HG03045 (cell line): ENCODE measurements around the gene FAM240A.
"Not testable (repeated sequence)": the region's sequence is repeated elsewhere in the genome, so short reads cannot be mapped to it uniquely, and the experiment has no call there.

Experiments
- ATAC-seq: cut with Tn5 transposase; IDR thresholded peaks from one replicate; pipeline ENCODE4 v1.9.1; 2021; ENCODE audit warnings: mild to moderate bottlenecking, moderate library complexity; ENCODE audit not compliant: unreplicated experiment

The FAM240A gene

GRCh38 chr3:46612324-46612723 is at the start of gene FAM240A:
TSS of gene FAM240A (plus strand) at chr3:46612525. CDS start at chr3:46612684, 159 bp downstream.
- ATAC-seq = no peak

GRCh38 chr3:46564190-46565021 is 47.9 kb upstream of the FAM240A start:
- ATAC-seq = no peak

DNA sequence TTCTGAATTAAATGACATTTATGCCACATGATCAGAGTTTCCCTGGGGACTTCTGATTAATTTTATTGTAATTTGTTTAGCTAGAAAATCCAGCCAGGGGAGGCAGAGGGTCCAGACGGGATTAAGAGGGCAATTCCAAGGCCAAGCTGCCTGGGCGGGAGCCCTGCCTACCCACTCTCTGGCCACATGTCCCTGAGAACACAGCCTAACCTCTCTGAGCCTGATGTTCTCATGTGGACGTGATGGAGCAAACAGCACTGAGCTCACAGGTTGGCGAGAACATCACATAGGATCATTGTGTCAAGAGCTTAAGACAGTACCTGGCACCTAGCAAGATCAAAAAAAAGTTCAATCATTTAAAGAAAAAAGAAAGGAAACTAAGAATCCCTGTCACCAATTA is 47.2 kb upstream of the FAM240A start:
- ATAC-seq = no peak

GRCh38 chr3:46565607-46566039 is 46.7 kb upstream of the FAM240A start:
- ATAC-seq = no peak

- no peak for ATAC-seq
Observed at GRCh38 chr3:46566040-46566641, 46.2 kb upstream of the FAM240A start, which contains the start of gene LRRC2. TSS of gene LRRC2 (minus strand) at chr3:46566302. CDS start at chr3:46551591, 14,711 bp downstream.

DNA sequence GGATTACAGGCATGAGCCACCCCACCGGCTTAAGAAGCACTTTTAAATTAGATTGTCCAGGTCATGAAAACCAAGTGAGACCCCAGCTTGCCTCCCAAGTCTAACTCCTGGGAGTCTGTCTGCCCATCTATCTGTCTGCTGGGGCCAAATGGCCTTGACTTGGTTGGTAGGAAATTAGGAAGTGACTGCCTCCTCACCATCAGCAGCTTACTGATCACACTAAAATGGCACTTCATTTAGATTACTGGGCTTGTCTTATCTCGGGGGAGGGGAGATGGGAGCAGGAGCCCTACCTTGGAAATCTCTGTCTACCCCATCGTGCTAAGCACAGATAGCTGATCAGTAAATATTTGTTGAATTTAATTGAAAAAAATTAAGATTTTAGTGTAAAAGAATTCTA is 40.6 kb upstream of the FAM240A start:
- ATAC-seq = no peak

GRCh38 chr3:46573701-46574100 is 38.6 kb upstream of the FAM240A start:
- no peak for ATAC-seq

DNA sequence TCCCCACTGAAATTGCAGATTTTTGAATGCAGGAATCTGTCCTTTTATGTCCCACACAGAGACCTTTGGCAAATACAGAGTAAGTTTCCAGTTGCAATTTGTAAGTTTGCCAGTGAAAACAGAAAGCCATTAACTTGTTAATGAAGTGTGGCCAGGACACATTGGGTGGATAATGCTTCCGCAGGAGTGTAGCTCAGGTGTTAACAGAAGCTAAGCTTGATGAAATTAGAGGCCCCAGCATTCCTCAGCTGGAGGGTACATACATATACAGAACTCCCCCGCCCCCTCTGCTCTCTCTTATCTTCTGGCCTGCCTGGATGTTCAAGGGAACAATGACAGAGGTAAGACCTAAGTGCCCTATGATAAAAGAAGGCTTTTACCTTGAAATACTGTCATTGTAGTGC is 38.1 kb upstream of the FAM240A start:
- no peak for ATAC-seq

- no peak for ATAC-seq
Observed at GRCh38 chr3:46574881-46575576, 37.3 kb upstream of the FAM240A start.

GRCh38 chr3:46575577-46576222 is 36.6 kb upstream of the FAM240A start:
- ATAC-seq = no peak

DNA sequence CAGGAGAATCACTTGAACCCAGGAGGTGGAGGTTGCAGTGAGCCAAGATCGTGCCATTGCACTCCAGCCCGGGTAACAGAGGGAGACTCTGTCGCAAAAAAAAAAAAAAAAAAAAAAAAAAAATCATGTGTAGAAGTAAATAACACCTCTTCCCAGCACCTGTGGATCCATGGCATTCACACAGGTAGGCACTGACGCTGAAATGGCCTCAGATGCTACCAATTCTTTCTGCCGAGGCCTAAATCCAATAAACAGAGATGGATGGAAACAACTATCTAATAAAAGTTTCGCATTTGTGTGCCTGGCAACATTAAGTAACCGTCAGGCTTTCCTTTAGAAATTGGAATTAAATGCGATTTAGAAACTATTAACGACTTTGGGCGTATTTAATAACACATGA is 35.9 kb upstream of the FAM240A start:
- ATAC-seq = no peak

DNA sequence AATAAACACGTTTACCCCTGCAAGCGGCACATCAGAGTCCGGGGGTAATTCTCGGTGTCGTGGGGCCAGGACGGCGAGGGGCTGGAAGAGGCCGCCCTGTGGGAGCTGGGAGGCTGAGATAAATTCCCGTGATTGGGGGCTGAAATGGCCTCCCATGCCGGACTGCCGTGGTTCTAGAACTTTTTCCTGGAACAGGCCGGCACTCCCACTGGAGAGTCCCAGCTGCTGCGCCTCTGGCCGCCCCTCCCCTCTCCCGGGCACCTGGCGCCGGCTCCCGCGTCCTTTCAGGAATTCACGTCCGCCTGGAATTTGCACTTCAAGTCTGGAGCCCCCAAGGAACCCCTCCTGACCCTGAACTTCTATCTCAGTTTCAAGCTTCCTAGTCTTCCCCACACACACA is 35.4 kb upstream of the FAM240A start:
- no peak for ATAC-seq

DNA sequence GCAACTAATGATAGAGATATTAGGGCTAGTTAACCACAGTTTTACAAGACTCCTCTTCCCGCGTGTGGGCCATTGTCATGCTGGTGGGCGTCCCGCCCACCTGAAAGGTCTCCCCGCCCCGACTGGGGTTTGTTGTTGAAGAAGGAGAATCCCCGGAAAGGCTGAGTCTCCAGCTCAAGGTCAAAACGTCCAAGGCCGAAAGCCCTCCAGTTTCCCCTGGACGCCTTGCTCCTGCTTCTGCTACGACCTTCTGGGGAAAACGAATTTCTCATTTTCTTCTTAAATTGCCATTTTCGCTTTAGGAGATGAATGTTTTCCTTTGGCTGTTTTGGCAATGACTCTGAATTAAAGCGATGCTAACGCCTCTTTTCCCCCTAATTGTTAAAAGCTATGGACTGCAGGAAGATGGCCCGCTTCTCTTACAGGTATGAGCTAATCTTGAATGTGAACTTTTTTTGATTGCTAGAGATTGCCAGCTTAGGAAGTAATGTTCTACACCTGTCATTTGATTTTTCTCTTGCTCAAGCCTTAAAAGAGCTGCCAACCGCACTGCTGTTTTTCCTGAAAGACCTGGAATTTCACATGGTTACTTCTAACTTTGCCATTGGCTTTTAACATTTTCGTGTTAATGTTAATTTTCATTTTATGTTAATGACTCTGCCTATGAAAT is 34.6 kb upstream of the FAM240A start:
- not testable (repeated sequence) for ATAC-seq

DNA sequence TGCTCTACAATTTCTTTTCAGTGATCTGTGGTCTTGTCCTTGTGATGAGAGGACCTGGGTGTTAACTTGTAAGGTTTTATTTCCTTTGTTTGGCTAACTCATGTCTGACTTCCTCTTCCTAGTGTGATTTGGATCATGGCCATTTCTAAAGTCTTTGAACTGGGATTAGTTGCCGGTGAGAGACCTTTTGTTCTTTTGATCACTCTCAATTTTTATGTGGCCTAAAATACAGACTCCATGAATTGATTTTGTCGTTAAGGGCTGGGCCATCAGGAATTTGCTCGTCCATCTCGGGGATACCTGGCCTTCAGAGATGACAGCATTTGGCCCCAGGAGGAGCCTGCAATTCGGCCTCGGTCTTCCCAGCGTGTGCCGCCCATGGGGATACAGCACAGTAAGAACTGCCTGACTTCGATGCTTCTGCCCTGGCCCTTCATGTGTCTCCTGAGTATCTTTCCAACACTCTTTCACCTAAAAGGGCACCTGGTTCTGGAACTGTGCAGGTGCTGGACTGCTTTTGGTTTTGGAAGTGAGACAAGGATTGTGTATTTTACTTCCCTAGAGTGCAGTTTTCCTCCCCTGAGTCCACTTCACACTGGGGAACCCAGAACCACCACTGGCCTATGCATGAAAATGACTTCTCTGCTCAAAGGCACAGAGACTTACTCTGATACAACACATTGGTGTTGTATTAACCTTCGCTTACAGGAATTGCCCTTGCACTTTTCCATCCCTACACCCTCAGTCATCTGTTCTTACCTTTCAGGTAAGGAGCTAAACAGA is 33.2 kb upstream of the FAM240A start:
- no peak for ATAC-seq

DNA sequence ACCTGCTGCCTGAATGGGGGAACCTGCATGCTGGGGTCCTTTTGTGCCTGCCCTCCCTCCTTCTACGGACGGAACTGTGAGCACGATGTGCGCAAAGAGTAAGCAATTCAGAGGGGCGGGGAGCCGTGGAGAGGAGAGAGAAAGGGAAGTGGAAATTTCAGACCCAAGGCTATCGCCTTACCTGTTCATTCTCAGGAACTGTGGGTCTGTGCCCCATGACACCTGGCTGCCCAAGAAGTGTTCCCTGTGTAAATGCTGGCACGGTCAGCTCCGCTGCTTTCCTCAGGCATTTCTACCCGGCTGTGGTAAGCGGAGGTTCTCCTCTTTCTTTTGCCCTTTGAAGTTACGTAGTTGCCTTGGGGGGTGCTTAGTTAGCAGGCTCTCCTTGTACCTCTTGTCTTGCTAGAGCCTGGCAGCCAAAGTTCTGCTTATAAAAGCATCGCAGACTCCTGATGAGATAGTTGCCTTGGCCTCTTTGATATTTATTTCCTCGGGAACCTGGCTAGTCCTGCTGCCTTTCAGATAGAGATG is 32.5 kb upstream of the FAM240A start:
- ATAC-seq = no peak

DNA sequence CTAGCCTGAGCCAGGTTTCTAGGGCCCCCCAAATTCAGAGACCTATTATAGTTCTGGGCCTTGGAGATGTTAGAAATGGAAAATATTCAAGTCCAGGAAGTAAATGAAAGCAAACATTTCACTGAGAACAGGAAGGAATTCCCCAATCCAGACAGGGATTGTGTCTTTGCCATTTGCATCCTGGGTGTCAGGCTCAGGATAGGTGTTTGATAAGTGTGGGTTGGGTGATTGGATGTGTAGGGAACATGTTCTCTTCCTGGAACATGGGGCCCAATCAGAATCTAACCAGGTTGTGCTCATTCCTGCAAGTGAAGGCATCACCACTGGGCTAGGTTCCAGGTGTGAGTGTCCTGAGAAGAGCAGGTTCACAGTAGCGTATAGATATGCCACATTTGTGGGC is 31.6 kb upstream of the FAM240A start:
- ATAC-seq = no peak

DNA sequence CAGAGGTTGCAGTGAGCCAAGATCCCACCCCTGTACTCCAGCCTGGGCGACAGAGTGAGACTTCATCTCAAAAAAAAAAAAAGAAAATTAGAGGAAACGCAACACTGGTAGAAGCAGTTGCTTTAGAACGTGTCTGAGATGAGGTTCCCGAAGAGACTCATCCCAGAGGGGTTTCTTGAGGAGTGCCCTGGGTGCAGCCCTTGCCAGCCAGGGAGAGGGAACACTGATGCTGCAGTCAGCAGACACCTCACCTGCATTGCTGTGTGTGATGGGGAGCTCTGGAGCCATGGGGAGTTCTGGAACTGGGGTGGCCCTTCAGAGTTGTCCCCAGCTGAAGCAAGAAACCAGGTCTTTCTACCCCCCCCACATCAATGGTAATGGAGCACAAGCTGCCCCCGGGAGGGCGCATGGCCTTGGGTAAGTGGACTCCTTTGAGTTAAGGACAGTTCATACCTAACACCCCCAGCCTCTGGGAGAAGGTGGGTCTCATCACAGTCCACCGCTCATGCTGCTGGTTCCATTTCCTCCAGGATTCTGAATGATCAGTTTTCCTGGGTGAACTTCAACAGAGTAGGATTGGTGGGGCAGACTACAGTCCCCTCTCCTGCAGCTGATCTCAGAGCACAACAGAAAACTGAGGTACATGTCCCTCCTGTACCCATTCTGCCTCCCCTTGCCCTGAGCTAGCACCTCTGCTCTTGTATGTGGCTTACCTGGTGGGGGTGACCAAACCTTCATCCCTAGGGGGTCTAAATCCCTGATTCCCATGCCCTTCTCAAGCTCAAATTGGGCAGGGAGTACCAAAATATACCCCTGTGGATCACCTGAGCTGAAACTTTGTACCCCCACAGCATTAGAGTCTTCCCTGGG is 27.5 kb upstream of the FAM240A start:
- ATAC-seq = no peak

DNA sequence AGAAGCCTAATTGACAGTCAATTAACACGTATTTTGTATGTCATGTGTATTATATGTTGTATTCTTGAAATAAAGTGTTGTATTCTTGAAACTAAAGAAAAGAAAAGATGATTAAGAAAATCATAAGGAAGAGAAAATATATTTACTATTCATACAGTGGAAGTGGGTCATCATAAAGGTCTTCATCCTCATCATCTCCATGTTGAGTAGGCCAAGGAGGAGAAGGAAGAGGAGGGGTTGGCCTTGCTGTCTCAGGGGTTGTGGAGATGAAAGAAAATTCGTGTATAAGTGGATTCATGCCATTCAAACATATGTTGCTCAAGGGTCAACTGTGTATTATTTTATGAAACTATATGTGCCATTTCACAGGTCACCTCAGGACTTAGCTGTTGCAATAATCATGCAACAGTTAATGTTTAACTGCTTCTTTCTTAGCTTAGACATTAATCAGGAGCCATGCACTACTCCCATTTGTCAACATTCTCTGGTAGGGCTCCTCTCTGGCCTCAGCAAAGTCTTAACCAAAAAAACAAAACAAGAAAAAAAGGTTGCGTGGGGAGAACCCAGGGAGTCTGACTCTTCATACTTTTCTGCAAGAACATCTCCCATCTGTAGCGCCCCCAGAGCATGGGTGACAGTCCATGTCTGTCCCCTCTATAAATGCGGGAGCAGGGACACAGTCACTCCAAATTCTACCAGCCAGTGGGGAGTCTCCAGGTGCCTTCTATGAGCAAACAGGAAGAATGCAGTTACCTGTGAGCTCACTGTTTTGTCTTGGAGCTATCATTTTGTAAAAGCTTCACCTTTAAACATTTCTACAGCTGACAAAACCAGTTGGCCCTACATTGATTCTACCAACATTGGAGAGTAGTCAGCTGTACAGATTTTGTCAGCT is 26.3 kb upstream of the FAM240A start:
- ATAC-seq = no peak
